GM19468 (cell line): ENCODE results near the gene ZNF576.
"Not testable (repeated sequence)": the region's sequence is repeated elsewhere in the genome, so short reads cannot be mapped to it uniquely, and the experiment has no call there.

ENCODE experiments used
- ATAC-seq: cut with Tn5 transposase; IDR thresholded peaks from one replicate; pipeline ENCODE4 v1.9.1; 2021; ENCODE audit warnings: mild to moderate bottlenecking, moderate library complexity, moderate number of reproducible peaks; ENCODE audit not compliant: unreplicated experiment; ENCODE audit errors: extremely low read depth

The ZNF576 gene

GRCh38 chr19:43623889-43624670 lies 27.7 kb downstream of the ZNF576 start:
- ATAC-seq = no peak

DNA sequence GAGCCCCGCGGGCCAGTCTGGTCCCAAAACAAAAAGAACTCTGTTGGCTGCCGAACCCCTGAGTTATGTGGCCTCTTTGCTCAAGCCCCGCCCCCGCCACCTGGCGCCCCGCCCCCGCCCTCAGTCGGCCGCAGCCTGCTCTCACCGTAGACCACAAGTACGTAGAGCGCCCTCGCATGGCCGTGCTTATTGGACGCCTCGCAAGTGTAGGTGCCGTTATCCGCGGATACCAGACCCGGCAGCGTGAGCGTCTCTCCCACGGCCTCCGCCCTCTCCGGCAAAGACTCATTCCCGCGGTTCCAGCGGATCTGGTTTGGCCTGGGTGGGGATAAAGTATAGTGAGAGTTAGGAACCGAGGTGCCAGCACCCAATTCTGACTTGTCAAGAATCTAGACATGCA lies 28.5 kb downstream of the ZNF576 start:
- ATAC-seq = no peak

- no peak for ATAC-seq
Measured at GRCh38 chr19:43625918-43626579, 29.7 kb downstream of the ZNF576 start.

- no peak for ATAC-seq
Measured at GRCh38 chr19:43626838-43627237, 30.4 kb downstream of the ZNF576 start.

DNA sequence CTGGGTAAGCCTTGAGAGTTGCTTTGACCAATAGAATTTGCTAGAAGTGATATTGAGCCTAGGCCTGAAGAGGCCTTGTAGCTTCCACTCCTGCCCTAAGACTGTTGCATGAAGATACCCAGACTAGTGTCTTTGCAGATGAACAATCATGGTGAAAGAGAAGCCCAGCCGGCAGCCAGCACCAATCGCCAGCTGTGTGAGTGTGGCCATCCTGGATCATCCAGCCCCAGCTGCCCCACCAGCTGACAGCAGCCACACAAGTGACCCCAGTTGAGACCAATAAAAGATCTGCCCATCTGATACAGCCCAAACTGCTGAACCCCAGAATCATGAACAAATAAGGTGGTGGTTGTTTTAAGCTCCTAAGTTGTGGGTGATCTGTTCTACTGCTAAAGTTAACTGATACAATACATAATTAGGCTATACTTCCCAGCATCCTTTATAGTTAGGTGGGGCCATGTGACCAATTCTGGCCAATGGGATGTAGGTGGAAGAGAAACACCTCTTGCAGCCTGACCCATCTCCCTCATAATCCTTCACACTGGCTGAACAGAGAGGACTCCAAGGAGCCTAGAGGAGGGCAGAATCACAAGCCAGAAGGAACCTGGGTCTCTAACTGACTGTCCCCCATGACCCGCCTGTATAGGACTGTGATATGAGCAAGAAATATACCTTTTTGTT lies 32.4 kb downstream of the ZNF576 start:
- no peak for ATAC-seq

- ATAC-seq = no peak
Measured at GRCh38 chr19:43631491-43631890, 35.1 kb downstream of the ZNF576 start.

GRCh38 chr19:43633520-43633919 lies 37.1 kb downstream of the ZNF576 start:
- ATAC-seq = no peak

DNA sequence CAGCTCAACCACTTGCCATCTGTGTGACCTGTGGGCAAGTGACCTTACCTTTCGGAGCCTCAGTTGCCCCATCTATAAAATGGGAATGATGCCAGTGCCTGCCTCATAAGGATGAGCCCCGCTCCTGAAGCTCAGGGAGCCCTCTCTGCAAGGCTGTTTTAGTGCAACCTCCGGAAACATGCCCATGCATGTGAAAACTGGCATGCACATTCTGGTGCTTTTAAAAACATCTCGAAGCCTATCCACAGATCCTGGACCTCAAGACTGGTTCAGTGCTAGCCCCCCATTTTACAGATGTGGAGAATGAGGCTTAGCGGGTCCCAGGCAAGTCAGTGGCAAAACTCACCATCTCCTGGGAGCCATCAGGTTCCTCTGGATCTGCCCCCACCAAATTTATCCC lies 37.7 kb downstream of the ZNF576 start:
- ATAC-seq = no peak

DNA sequence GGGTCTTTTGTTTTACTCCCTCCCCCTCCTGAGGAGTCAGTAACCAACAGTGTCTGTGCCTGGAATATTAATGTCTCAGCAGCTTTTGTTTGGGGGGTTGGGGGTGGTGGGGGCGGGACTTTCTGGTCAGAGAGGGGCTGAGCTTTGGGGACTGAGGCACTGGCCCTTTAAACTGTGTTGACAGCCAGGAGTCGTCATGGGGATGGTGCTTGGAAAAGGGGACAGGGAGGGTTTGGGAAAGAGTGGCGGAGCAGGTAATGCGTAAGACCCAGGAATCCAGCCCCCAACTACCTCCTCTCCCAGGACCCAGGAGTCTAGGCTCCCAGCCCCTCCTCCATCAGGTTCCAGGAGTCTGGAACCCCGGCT lies 38.1 kb downstream of the ZNF576 start:
- ATAC-seq = no peak

DNA sequence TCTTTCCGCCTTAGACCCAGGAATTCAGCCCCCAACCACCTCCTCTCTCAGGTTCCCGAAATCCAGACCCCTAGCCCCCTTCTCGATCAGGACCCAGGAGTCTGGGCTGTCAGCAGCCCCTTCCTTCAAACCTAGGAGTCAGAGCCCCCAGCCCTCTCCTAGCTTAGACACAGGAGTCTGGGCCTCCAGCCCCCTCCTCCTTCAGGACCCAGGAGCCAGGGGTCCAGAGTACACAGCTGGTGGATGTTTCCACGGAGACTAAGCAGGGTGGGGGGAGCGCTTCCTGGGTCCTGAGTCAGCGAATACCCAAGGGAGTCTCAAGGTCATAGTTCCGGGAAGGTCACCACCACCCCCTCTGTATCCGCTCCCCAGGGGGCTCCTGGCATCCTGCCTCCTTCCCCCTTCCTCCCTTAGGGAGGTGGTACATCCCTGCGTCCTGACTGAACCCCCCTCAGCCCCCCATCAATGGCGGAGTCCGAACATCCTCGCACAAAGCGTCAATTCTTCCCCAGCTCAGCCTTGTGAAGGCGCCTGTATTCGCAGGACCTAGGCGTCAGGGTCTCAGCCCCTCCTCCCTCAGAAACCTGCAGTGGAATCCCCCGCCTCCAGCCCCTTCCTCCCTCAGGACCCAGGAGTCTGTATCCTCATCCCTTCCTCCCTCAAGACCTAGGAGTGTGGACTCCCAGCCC lies 38.6 kb downstream of the ZNF576 start:
- no peak for ATAC-seq

GRCh38 chr19:43635561-43635940 lies 39.2 kb downstream of the ZNF576 start:
- not testable (repeated sequence) for ATAC-seq

- no peak for ATAC-seq
Measured at GRCh38 chr19:43636121-43636683, 39.8 kb downstream of the ZNF576 start.

- ATAC-seq = no peak
Measured at GRCh38 chr19:43638214-43638994, 42.0 kb downstream of the ZNF576 start.

DNA sequence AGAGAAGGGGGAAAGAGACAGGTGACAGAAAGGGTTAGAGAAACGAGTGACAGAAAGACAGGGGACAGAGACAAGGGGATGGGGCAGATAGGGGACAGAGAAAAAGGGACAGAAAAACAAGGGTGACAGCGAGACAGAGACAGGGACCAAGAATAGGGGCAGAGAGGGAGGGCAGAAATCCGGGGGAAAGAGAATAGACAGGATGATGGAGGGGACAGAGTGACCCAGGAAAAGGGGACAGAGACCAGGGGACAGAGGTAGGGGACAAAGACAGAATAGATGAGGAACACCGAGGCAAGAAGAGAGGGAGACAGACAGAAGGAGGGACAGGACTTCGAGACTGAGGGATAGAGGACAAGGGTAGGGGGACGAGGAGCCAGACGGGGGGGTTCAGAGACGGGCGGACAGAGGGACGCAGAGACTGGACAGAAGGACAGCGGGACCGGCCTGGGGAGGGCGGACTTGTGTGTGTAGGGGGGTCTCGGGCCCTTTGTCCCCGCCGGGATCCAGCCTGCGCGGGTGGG lies 42.7 kb downstream of the ZNF576 start:
- no peak for ATAC-seq

DNA sequence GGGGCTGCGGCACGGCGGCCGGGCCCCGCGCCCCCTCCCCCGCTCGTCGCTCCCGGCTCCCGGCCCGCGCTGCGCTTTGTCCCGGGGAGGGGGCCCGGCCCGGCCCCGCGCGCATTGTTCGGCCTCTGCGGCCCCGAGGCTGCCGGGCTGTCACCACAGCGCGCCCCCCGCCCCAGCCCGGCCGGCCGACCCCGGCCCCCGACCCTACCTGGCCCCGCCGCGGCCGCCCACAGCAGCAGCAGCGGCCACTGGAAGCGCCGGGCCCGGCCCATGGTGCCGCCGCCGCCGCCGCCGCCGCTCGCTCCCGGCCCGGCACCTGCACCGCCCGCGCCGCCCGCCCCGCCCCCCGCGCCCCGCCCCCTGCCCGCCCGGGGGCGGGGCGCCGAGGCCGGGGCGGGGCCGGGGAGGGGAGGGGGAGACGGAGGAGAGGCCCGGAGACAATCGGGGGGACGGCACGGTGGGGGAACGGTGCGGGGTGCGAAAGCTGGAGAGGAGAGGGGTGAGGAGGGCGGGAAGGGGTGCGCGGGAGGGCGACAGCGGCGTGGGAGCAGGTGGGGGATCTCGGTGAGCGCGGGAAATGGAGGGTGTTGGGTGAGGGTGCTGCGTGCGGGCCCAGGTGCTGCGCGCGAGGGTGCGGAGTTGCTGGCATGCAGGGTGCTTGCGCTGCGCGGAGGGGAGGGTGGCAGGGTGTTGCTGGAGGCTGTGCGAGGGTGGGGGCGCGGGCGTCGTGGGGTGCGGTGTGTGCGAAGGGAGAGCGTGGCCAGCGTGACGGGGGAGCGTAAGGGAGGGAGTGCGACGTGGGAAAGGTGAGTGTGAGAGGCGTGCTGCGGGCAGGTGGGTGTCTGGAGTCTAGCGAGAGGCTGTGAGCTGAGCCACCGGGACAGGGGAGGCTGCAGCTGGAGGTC lies 43.4 kb downstream of the ZNF576 start, which contains the start of gene CADM4:
TSS of gene CADM4 (minus strand) at position 332 of the 905 bp plus-strand sequence. CDS start at position 272, 60 bp downstream.
- no peak for ATAC-seq

DNA sequence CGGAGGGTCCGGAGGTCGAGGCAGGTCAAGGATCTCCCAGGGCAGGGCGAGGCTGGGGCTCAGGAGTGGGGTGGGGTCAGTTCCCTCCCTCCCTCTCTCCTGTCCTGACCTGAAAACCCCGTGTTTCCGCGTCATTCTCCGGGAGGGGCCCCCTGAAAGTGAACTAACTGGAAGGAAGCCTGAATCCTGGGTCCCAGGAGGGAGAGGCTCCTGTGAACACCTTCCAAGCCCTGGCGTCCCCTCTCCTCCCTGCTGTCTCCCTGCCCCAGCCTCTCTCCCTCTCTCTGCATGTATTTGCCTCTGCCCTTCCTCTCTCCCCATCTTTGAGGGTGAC lies 44.0 kb downstream of the ZNF576 start:
- no peak for ATAC-seq

GRCh38 chr19:43641333-43641732 lies 44.9 kb downstream of the ZNF576 start:
- no peak for ATAC-seq

DNA sequence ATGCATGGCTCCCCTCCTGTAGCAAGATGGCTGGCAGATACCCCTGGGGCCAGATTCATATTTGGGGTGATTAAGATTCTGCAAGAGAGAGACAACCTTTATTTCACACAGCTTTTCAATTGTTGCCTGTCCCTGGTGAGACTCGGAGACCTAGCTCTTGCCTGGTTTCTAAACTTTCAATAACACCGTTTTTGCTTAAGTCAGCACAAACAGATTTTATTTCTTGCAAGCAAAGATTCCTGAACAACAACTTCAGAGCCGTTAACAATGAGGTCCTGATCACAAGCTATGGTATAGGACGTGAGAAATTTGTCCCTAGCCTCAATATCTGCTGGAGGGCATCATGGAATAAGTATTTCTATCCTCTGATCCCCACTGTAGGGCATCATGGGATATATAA lies 46.1 kb downstream of the ZNF576 start:
- ATAC-seq = no peak
